ENCODE results near the gene PCSK4.
"Not testable (repeated sequence)": the region's sequence is repeated elsewhere in the genome, so short reads cannot be mapped to it uniquely, and the experiment has no call there.

Gene PCSK4

GRCh38 chr19:1441677-1442438 lies 48.3 kb downstream of the PCSK4 start:
- Histone ChIP-seq H3K36me3 (replicated peaks) (peaks cover 37% of the 10 kb centered on the region), H3K27ac (no peak overlapping the region), H3K4me3 (ENCODE audit: low read depth, low read length) (no peak overlapping the region), H3K27me3 (replicated peaks) (peaks cover 11% of the 10 kb centered on the region)
- in situ Hi-C loops (cut with HindIII; ENCODE audit: low pct_ligation_motif_present, low sequenced_read_pairs): no loop called here
- TF ChIP-seq CTCF (IDR thresholded peaks at IDR 0.05; ENCODE audit: low read depth, low read length, missing control alignments): no peak
- DNase-seq: no peak

GRCh38 chr19:1441022-1441426 lies 49.1 kb downstream of the PCSK4 start:
- TF ChIP-seq CTCF (IDR thresholded peaks at IDR 0.05; ENCODE audit: low read depth, low read length, missing control alignments): no peak
- Histone ChIP-seq H3K36me3 (replicated peaks) (peaks cover 37% of the 10 kb centered on the region), H3K27ac (no peak overlapping the region), H3K27me3 (replicated peaks) (peaks cover 3% of the 10 kb centered on the region), H3K4me3 (ENCODE audit: low read depth, low read length) (no peak overlapping the region)
- in situ Hi-C loops (cut with HindIII; ENCODE audit: low pct_ligation_motif_present, low sequenced_read_pairs): no loop called here
- DNase-seq: no peak

GRCh38 chr19:1440418-1440801 lies 49.7 kb downstream of the PCSK4 start:
- peaks cover 42% of the 10 kb centered on the region for H3K36me3 ChIP-seq (replicated peaks)
- TF ChIP-seq CTCF (IDR thresholded peaks at IDR 0.05; ENCODE audit: low read depth, low read length, missing control alignments): no peak
- DNase-seq: no peak
- no peak overlapping the region for H3K27ac ChIP-seq
- H3K27me3 ChIP-seq (replicated peaks): peaks cover 2% of the 10 kb centered on the region
- in situ Hi-C loops (cut with HindIII; ENCODE audit: low pct_ligation_motif_present, low sequenced_read_pairs): no loop called here
- peak overlapping the region; percentile 9 for H3K4me3 ChIP-seq (ENCODE audit: low read depth, low read length)

GRCh38 chr19:1439525-1440417 lies 50.4 kb downstream of the PCSK4 start:
- peak; percentile 20 for DNase-seq
- Histone ChIP-seq H3K4me3 (ENCODE audit: low read depth, low read length) (peak overlapping the region; percentile 89), H3K27ac (peak overlapping the region; percentile 93), H3K36me3 (replicated peaks) (peaks cover 43% of the 10 kb centered on the region)
- in situ Hi-C loops (cut with HindIII; ENCODE audit: low pct_ligation_motif_present, low sequenced_read_pairs); H3K27me3 ChIP-seq (replicated peaks): not testable (repeated sequence)

GRCh38 chr19:1438933-1439354 lies 51.2 kb downstream of the PCSK4 start:
- in situ Hi-C loops (cut with HindIII; ENCODE audit: low pct_ligation_motif_present, low sequenced_read_pairs): no loop called here
- DNase-seq: no peak
- H3K36me3 ChIP-seq (replicated peaks): peaks cover 51% of the 10 kb centered on the region
- H3K4me3 ChIP-seq (ENCODE audit: low read depth, low read length): peak overlapping the region; percentile 89
- peak overlapping the region; percentile 93 for H3K27ac ChIP-seq
- no peak for TF ChIP-seq CTCF (IDR thresholded peaks at IDR 0.05; ENCODE audit: low read depth, low read length, missing control alignments)
- no peaks in the 10 kb centered on the region for H3K27me3 ChIP-seq (replicated peaks)

All from brain microvascular endothelial cell (primary cell).